Measurements from ENCODE around the gene PNKD. TPM values are rescaled to one million over a fixed set of nuclear protein-coding genes. Genes with fewer than 3 reads are reported as not detected.

PNKD gene
- total RNA-seq, 1 experiment from 2014 or later: 97.7 TPM

- H3K9ac ChIP-seq (ENCODE audit: low read length): peak overlapping the region; percentile 79
- H3K9me2 ChIP-seq (replicated peaks; ENCODE audit: low read length): no peaks in the 10 kb centered on the region
- H3K27ac ChIP-seq (ENCODE audit: low read length): peak overlapping the region; percentile 98
- TF ChIP-seq EZH2 (IDR thresholded peaks at IDR 0.05; ENCODE audit: low read length, unreplicated experiment) (no peak), CTCF (conservative IDR thresholded peaks at IDR 0.05; ENCODE audit: low read depth, low read length) (no peak), EZH2phosphoT487 (IDR thresholded peaks at IDR 0.05; ENCODE audit: borderline replicate concordance, low read length) (no peak)
- H4K20me1 ChIP-seq (ENCODE audit: low read length): no peaks in the 10 kb centered on the region
- H3K27me3 ChIP-seq (ENCODE audit: low read length): no peaks in the 10 kb centered on the region
- ChIA-PET POLR2A (ENCODE audit: unreplicated experiment) (no interaction called here), CTCF (no interaction called here)
- H3K79me2 ChIP-seq (ENCODE audit: low read length): peaks cover 42% of the 10 kb centered on the region
- DNase-seq: peak; percentile 52
- peak overlapping the region; percentile 56; the same call in 1 of the 2 replicates for H3K4me3 ChIP-seq (ENCODE audit: low read length)
- ATAC-seq: no peak
- BruUV-seq (replicated peaks): no TSS peak
- H3K36me3 ChIP-seq (ENCODE audit: low read depth, low read length): 0 out of 2 replicates have a peak, but pooled peaks cover 2% of the 10 kb centered on the region
- peak overlapping the region; percentile 85 for H3K4me2 ChIP-seq (ENCODE audit: low read length)
- intact Hi-C loops (cut with micrococcal nuclease): loop anchor here (5.0 kb wide), 1 partner anchor 112 kb away; the partner anchor contains the start of gene CTDSP1
- no peaks in the 10 kb centered on the region for H3K9me3 ChIP-seq (ENCODE audit: low read length)
- peaks cover 79% of the 10 kb centered on the region for H3K4me1 ChIP-seq (ENCODE audit: insufficient read depth, low read length)
- no peak overlapping the region for H2AFZ ChIP-seq (ENCODE audit: low read length)
- H3F3A ChIP-seq (ENCODE audit: low read length, unreplicated experiment): peaks cover 6% of the 10 kb centered on the region
Observed at GRCh38 chr2:218285604-218286003, 15.3 kb downstream of the PNKD start.

- H2AFZ ChIP-seq (ENCODE audit: low read length): peak overlapping the region; percentile 58
- DNase-seq (peak; percentile 96), ATAC-seq (peak; percentile 80)
- peak overlapping the region; percentile 56 for H3K4me3 ChIP-seq (ENCODE audit: low read length)
- TF ChIP-seq CTCF (conservative IDR thresholded peaks at IDR 0.05; ENCODE audit: low read depth, low read length): no peak
- no peak for TF ChIP-seq EZH2phosphoT487 (IDR thresholded peaks at IDR 0.05; ENCODE audit: borderline replicate concordance, low read length)
- TF ChIP-seq EZH2 (IDR thresholded peaks at IDR 0.05; ENCODE audit: low read length, unreplicated experiment): no peak
- intact Hi-C loops (cut with micrococcal nuclease): loop anchor here (1.0 to 5.0 kb wide), 2 partner anchors 15 to 110 kb away; partner anchors contain the start of gene CTDSP1
- H3K4me1 ChIP-seq (ENCODE audit: insufficient read depth, low read length): peaks cover 78% of the 10 kb centered on the region
- peak overlapping the region; percentile 98 for H3K27ac ChIP-seq (ENCODE audit: low read length)
- H3K9ac ChIP-seq (ENCODE audit: low read length): peak overlapping the region; percentile 79
- BruUV-seq (replicated peaks): TSS peak; percentile 59
- POLR2A ChIA-PET (ENCODE audit: unreplicated experiment): interaction anchor here (0.5 to 1.5 kb wide), 5 partner anchors 14 to 1133 kb away, joined by 3 to 13 read pairs (median 3); partner anchors contain the start of genes AAMP and PNKD
- H3K79me2 ChIP-seq (ENCODE audit: low read length): peaks cover 54% of the 10 kb centered on the region
- H3K9me3 ChIP-seq (ENCODE audit: low read length): no peaks in the 10 kb centered on the region
- peaks cover 6% of the 10 kb centered on the region for H3F3A ChIP-seq (ENCODE audit: low read length, unreplicated experiment)
- no peaks in the 10 kb centered on the region for H4K20me1 ChIP-seq (ENCODE audit: low read length)
- no peaks in the 10 kb centered on the region for H3K9me2 ChIP-seq (replicated peaks; ENCODE audit: low read length)
- no peaks in the 10 kb centered on the region for H3K27me3 ChIP-seq (ENCODE audit: low read length)
- H3K4me2 ChIP-seq (ENCODE audit: low read length): peak overlapping the region; percentile 85
- CTCF ChIA-PET: interaction anchor here (0.6 to 2.0 kb wide), 4 partner anchors 14 to 119 kb away, joined by 4 to 21 read pairs (median 6); partner anchors contain the start of genes AAMP and PNKD
- no peaks in the 10 kb centered on the region for H3K36me3 ChIP-seq (ENCODE audit: low read depth, low read length)
Observed at GRCh38 chr2:218286570-218287459, 16.5 kb downstream of the PNKD start.
